ENCODE results near the gene FOXO6. TPM values are rescaled to one million over a fixed set of nuclear protein-coding genes. Genes with fewer than 3 reads are reported as not detected.

Gene FOXO6
- total RNA-seq, 1 donor from 2014 or later = not detected

DNA sequence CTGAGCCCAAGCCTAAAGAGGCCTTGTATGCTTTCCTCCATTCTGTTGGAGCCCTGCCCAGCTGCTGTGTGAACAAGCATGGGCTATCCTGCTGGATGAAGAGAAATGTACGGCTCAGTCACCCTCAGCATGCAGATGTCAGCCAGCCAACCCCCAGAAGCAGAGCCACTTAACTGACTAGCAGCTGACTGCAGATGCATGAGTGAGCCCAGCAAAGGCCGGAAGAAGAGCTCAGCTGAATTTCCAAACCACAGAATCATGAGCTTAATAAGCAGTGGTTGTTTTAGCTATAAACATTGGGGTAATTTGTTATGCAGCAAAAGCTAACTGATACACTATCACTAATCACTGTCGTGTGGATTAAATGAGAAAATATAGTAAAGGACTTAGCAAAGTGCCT lies 39.0 kb downstream of the FOXO6 start:
- no peak for DNase-seq (ENCODE audit: low read depth in 2 of 2)

GRCh38 chr1:41401899-41402298 lies 40.7 kb downstream of the FOXO6 start:
- DNase-seq (ENCODE audit: low read depth in 2 of 2) = no peak

DNA sequence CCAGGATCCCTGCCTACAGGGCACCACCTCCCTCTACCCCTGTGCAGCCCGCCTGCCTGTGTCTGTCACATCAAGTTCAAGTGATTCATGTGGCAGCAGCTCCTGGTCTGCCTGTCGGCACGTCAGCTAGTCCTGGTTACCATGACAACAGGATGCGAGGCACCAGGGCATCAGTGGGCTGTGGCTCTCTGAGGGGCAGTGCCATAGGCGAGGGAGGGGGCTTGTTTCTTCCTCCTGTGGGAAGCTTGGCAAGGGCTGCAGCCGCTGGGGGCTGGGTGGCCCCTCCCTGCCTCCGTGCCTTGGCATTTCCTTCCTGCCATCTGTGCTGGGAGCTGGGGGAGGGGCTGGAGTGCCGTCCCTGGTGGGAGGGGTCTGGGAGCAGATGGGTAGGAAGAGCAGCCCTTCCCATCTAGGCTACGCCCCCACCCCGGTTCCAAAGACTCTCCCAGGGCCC lies 43.1 kb downstream of the FOXO6 start:
- DNase-seq (ENCODE audit: low read depth in 2 of 2) = peak; percentile 50 to 68

DNA sequence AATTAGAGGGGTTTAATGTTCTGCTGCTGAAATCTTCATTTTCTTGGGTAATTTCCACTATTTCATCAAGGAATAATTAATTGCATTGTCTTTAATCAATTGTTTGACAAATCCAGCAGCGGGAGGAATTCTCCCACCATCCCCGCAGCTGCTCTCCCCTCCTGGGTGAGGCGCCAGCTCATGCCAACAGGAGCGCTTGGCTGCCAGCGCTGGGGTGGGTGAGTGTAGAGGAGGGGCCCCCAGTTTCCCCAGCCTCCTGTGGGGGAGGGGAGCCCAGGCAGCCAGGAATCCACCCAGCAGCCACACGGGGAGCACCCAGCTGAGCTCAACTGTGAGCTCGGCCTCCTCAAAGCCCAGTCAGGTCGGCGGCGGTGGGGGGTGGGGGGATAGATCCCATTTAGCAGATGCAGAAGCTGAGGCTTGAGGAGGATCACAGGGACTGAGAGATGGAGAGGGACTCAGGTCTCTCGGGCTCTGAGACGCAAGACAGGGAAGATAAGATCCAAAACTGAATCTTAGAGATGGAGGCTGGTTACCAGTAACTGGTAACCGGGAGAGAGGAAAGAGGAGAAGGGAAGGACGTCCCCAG lies 46.5 kb downstream of the FOXO6 start:
- DNase-seq (ENCODE audit: low read depth in 2 of 2) = no peak

DNA sequence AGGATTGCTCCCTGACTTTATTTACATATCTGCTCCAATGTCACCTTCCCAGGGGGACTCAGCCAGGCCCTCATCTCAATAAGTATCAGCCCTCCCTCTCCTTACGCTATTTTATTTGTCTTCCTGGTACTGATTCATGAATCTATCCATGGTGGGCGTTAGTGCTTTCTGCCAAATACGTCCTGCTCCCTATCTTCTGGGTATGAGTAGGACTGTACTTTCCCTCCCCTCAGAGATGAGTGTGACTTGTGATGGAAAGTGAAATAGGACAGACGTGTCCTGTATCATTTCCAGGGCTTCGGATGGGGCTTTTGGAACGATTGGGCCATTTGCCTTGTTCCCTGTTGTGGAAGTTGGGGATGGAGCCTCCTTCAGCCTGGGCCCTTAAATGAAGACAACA lies 47.5 kb downstream of the FOXO6 start:
- no peak for DNase-seq (ENCODE audit: low read depth in 2 of 2)

DNA sequence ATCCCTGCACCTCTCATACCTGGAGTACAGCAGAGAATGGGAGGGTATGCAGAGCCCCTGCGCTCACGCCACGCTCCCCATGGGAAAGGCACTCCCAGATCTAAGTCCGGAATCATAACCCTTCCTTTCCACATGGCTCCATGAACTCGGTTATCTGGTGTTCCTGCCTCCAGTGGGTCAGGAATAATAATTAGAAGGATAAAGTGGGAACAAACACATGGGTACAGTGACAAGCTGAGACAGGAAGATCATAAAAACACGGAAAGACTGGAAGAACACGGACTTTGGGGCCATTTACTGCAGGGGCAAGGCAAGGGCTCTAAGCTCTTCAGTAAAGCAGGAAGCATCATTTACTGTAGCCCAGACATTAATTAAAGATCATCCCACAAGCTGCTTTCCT lies 48.6 kb downstream of the FOXO6 start:
- DNase-seq (ENCODE audit: low read depth in 2 of 2) = no peak

GRCh38 chr1:41410462-41410861 lies 49.2 kb downstream of the FOXO6 start:
- no peak for DNase-seq (ENCODE audit: low read depth in 2 of 2)

GRCh38 chr1:41411229-41411628 lies 50.0 kb downstream of the FOXO6 start:
- DNase-seq (ENCODE audit: low read depth in 2 of 2) = no peak

DNA sequence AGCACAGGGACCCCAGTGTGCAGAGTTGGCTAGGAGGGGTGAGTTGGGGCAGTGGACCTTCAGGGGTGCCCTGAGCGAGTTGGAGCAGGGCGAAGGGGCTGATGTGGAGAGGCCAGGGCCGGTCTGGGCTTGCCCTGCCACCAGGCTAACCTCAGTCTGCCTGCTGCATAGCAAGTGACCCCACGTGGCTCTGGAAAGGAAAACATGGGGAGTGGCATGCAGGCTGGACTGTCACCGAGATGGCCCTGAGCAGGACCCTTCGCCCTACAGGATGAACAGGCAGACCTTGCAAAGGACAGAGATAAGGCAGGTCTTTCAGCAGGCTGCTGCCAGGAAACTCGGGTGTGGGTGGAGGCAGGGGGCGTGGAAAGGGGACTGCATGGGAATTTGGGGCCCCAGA lies 51.5 kb downstream of the FOXO6 start:
- DNase-seq (ENCODE audit: low read depth in 2 of 2) = no peak

GRCh38 chr1:41413748-41414281 lies 52.6 kb downstream of the FOXO6 start:
- DNase-seq (ENCODE audit: low read depth in 2 of 2) = no peak

DNA sequence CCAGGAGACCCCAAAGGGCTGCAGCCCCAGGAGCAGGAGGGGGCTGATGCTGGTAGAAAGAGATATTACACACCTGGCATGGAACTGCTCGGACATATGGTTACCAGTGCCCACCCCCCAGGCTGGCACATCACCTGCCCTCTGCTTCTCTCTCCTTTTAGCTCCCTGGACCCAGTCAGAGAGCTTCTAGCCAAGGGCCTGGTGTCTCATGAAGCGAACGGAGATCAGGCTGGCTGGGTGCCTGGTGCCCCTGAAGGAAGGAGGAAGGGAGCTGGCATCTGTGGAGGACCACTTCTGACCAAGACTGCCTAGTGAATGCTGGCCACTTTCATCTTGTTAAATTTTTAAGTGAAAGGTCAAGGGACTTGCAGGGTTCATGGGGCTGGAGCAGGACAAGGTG lies 53.1 kb downstream of the FOXO6 start:
- DNase-seq (ENCODE audit: low read depth in 2 of 2) = no peak

- DNase-seq (ENCODE audit: low read depth in 2 of 2) = no peak
Measured at GRCh38 chr1:41414716-41415306, 53.6 kb downstream of the FOXO6 start.

DNA sequence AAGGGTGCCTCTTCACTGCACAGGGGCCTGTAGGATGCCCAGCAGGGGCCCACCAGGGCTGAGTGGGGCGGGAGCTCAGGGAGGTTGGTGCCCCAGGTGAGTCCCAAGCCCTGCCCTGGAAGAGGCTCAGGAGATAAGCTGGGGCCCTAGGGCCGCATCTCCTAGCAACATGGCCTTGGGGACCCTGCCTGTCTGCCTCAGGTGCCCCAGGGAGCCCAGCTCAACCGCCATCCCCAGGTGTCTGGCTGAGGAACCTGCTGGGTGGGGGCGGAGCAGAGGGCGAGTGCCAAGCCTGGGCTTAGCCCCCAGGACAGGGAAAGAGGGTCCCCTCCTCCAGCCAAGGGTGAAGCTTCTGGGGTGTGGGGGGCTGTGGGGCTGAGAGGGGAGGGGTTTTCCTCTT lies 54.8 kb downstream of the FOXO6 start:
- no peak for DNase-seq (ENCODE audit: low read depth in 2 of 2)

- peak; percentile 75 to 83 for DNase-seq (ENCODE audit: low read depth in 2 of 2)
Measured at GRCh38 chr1:41416552-41417334, 55.5 kb downstream of the FOXO6 start.

- DNase-seq (ENCODE audit: low read depth in 2 of 2) = no peak
Measured at GRCh38 chr1:41417335-41417682, 56.1 kb downstream of the FOXO6 start.

DNA sequence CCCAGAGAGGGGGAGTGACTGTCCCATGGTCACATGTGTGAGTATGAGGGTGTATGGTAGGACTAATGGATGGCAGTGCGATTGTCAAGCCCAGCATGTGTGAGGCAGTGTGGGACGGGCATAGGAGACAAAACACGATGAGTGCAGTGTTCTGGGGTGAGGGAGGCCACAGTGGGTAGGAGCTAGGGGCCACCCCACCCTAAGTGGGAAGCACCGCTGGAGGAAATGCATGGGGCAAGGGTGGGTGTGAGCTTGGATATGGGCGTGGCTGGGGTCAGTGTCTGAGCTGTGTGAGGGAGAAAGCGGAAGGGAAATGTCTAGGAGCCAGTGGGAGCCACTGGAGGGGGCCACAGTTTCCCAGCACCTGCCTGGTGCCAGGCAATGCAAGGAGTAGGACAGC lies 56.5 kb downstream of the FOXO6 start:
- DNase-seq (ENCODE audit: low read depth in 2 of 2) = no peak

- peak; percentile 76 to 82 for DNase-seq (ENCODE audit: low read depth in 2 of 2)
Measured at GRCh38 chr1:41418857-41419583, 57.8 kb downstream of the FOXO6 start.

GRCh38 chr1:41419584-41420295 lies 58.5 kb downstream of the FOXO6 start:
- DNase-seq (ENCODE audit: low read depth in 2 of 2) = no peak

GRCh38 chr1:41420351-41420750 lies 59.1 kb downstream of the FOXO6 start:
- no peak for DNase-seq (ENCODE audit: low read depth in 2 of 2)

DNA sequence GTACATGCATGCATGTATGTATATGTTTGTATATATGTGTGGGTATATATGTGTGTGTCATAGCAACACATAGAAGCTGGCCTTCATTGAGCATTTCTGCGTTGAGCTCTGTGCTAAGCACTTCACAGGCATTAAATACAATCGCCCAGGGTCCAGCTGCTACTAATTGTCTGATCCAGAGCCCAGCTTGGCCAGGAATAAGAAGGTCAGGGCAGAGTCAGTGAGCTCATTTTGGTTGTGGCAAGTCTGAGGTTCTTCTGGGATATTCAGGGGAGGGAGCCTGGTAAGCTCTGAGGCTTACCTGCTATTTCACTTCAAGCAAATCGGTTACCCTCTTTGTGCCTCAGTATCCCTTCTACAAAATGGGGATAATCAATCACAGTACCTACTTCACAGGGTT lies 59.6 kb downstream of the FOXO6 start:
- no peak for DNase-seq (ENCODE audit: low read depth in 2 of 2)

- no peak for DNase-seq (ENCODE audit: low read depth in 2 of 2)
Measured at GRCh38 chr1:41422306-41422705, 61.1 kb downstream of the FOXO6 start.

Measured in lung microvascular endothelial cell (primary cell).